ENCODE measurements around the gene CYP1B1.

GRCh38 chr2:38100328-38100727 lies 24.4 kb upstream of the CYP1B1 start:
- TF ChIP-seq FOXP2 (optimal IDR thresholded peaks at IDR 0.05; ENCODE audit: control extremely low read depth, extremely low read length, insufficient read depth) (no peak), EZH2 (IDR thresholded peaks at IDR 0.05) (no peak)

Measured in SK-N-MC (cell line).